PC-3 (cell line): Measurements from ENCODE around the gene PLCB2.

Experiments
- CTCF ChIP-seq: fragments of 300-600 bp; sonication (generic); conservative IDR thresholded peaks from 2 replicates; pipeline ENCODE4 v1.5.1; 2017; ENCODE audit warnings: antibody characterized with exemption, low read depth, mild to moderate bottlenecking, low read length
- EZH2 ChIP-seq: fragments of 300-600 bp; sonication (generic); IDR thresholded peaks from one replicate; pipeline ENCODE4 v1.6.1; 2017; ENCODE audit warnings: antibody characterized with exemption, mild to moderate bottlenecking, low read length; ENCODE audit not compliant: unreplicated experiment
- EZH2phosphoT487 ChIP-seq: fragments of 300-600 bp; sonication (generic); IDR thresholded peaks from 2 replicates; pipeline ENCODE4 v1.6.1; 2018; ENCODE audit warnings: mild to moderate bottlenecking, antibody characterized with exemption, low read length, borderline replicate concordance

GRCh38 chr15:40242213-40242599 is 65.5 kb downstream of the PLCB2 start:
- no peak for TF ChIP-seq CTCF
- no peak for TF ChIP-seq EZH2
- no peak for TF ChIP-seq EZH2phosphoT487
